Mesothelial cell of epicardium (in vitro differentiated cells): ENCODE measurements around the gene SETD1A. TPM values are rescaled to one million over a fixed set of nuclear protein-coding genes. Genes with fewer than 3 reads are reported as not detected.

ENCODE experiments used
- DNase-seq, 2 experiments: peaks; one replicate each; pipeline ENCODE4 v3.0.0; 2021; ENCODE audit warnings: low spot score in 2 of 2; ENCODE audit not compliant: unreplicated experiment in 2 of 2
- H3K27ac Mint-ChIP-seq: 2 replicates; pipeline ENCODE4 v1.8.0; 2021; ENCODE audit warnings: mixed read lengths
- H3K27me3 Mint-ChIP-seq: 2 replicates; pipeline ENCODE4 v1.8.0; 2021; ENCODE audit warnings: low read depth, mixed read lengths
- H3K36me3 Mint-ChIP-seq: 2 replicates; pipeline ENCODE4 v1.8.0; 2021; ENCODE audit warnings: mixed read lengths
- H3K4me1 Mint-ChIP-seq: 2 replicates; pipeline ENCODE4 v1.8.0; 2021; ENCODE audit warnings: mixed read lengths
- H3K4me3 Mint-ChIP-seq: 2 replicates; pipeline ENCODE4 v1.8.0; 2021; ENCODE audit warnings: mild to moderate bottlenecking, moderate library complexity, mixed read lengths
- H3K9me3 Mint-ChIP-seq: 2 replicates; pipeline ENCODE4 v1.8.0; 2021; ENCODE audit warnings: mixed read lengths
- total RNA-seq: library from RNA; stranded (reverse); gene quantifications from 3 replicates; pipeline ENCODE4 v1.2.1, GENCODE V29; 2021
- TF ChIP-seq, protein P1 (sequence below): fragments of 200-600 bp; sonication (generic); IDR thresholded peaks from one replicate; pipeline ENCODE4 v1.5.0; 2021; ENCODE audit warnings: antibody characterized with exemption; ENCODE audit not compliant: unreplicated experiment

SETD1A gene
- total RNA-seq, 1 donor from 2014 or later: 36.4 TPM

DNA sequence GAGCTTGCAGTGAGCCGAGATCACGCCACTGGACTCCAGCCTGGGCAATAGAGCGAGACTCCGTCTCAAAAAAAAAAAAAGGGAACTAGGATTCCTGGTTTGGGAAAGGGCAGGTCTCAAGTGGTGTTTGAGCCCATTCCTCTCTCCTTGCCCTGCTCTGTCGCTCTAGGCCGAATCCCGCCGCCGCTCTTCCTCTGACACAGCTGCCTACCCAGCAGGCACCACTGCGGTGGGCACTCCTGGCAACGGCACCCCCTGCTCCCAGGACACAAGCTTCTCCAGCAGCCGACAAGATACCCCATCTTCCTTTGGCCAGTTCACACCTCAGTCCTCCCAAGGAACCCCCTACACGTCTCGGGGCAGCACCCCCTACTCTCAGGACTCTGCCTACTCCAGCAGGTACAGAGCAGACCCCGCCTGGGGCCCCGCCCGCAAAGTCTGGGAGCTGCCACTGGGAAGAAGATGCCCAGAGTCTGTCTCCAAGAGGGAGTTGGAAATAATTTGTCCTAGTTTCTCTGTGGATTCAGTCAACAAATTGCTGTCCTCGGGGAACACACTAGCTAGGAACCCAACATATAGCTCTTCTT, 6.5 kb downstream of the SETD1A start:
- TF ChIP-seq, protein P1, sequence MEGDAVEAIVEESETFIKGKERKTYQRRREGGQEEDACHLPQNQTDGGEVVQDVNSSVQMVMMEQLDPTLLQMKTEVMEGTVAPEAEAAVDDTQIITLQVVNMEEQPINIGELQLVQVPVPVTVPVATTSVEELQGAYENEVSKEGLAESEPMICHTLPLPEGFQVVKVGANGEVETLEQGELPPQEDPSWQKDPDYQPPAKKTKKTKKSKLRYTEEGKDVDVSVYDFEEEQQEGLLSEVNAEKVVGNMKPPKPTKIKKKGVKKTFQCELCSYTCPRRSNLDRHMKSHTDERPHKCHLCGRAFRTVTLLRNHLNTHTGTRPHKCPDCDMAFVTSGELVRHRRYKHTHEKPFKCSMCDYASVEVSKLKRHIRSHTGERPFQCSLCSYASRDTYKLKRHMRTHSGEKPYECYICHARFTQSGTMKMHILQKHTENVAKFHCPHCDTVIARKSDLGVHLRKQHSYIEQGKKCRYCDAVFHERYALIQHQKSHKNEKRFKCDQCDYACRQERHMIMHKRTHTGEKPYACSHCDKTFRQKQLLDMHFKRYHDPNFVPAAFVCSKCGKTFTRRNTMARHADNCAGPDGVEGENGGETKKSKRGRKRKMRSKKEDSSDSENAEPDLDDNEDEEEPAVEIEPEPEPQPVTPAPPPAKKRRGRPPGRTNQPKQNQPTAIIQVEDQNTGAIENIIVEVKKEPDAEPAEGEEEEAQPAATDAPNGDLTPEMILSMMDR: no peak
- DNase-seq: no peak
- Mint-ChIP-seq H3K36me3 (peaks cover 56% of the 10 kb centered on the region), H3K9me3 (no peaks in the 10 kb centered on the region), H3K27ac (no peak overlapping the region), H3K4me1 (peaks cover 5% of the 10 kb centered on the region), H3K27me3 (no peaks in the 10 kb centered on the region), H3K4me3 (no peak overlapping the region)

GRCh38 chr16:30964574-30965226, 7.1 kb downstream of the SETD1A start:
- Mint-ChIP-seq H3K4me3 (no peak overlapping the region), H3K27ac (no peak overlapping the region), H3K4me1 (no peaks in the 10 kb centered on the region), H3K36me3 (peaks cover 59% of the 10 kb centered on the region), H3K27me3 (no peaks in the 10 kb centered on the region), H3K9me3 (no peaks in the 10 kb centered on the region)
- DNase-seq: no peak
- TF ChIP-seq, protein P1: no peak

GRCh38 chr16:30965436-30965835, 7.9 kb downstream of the SETD1A start:
- no peak overlapping the region for H3K27ac Mint-ChIP-seq
- no peaks in the 10 kb centered on the region for H3K9me3 Mint-ChIP-seq
- TF ChIP-seq, protein P1: no peak
- no peak overlapping the region for H3K4me3 Mint-ChIP-seq
- DNase-seq: no peak
- peaks cover 53% of the 10 kb centered on the region for H3K36me3 Mint-ChIP-seq
- no peaks in the 10 kb centered on the region for H3K4me1 Mint-ChIP-seq
- no peaks in the 10 kb centered on the region for H3K27me3 Mint-ChIP-seq

- DNase-seq: no peak
- no peak overlapping the region for H3K27ac Mint-ChIP-seq
- H3K27me3 Mint-ChIP-seq: no peaks in the 10 kb centered on the region
- TF ChIP-seq, protein P1: no peak
- no peaks in the 10 kb centered on the region for H3K9me3 Mint-ChIP-seq
- peaks cover 57% of the 10 kb centered on the region for H3K36me3 Mint-ChIP-seq
- no peaks in the 10 kb centered on the region for H3K4me1 Mint-ChIP-seq
- no peak overlapping the region for H3K4me3 Mint-ChIP-seq
Measured at GRCh38 chr16:30966033-30966619, 8.6 kb downstream of the SETD1A start.

- no peak overlapping the region for H3K4me3 Mint-ChIP-seq
- no peaks in the 10 kb centered on the region for H3K27me3 Mint-ChIP-seq
- no peaks in the 10 kb centered on the region for H3K9me3 Mint-ChIP-seq
- no peaks in the 10 kb centered on the region for H3K4me1 Mint-ChIP-seq
- TF ChIP-seq, protein P1: no peak
- no peak overlapping the region for H3K27ac Mint-ChIP-seq
- H3K36me3 Mint-ChIP-seq: peaks cover 59% of the 10 kb centered on the region
- no peak for DNase-seq
Measured at GRCh38 chr16:30967795-30968194, 10.2 kb downstream of the SETD1A start.
